HK-2 (cell line): ENCODE measurements around the gene RUNX2.

Experiments
- DNase-seq: peaks from one replicate; pipeline ENCODE4 v3.0.0-alpha.2; 2018; ENCODE audit not compliant: unreplicated experiment

The RUNX2 gene

DNA sequence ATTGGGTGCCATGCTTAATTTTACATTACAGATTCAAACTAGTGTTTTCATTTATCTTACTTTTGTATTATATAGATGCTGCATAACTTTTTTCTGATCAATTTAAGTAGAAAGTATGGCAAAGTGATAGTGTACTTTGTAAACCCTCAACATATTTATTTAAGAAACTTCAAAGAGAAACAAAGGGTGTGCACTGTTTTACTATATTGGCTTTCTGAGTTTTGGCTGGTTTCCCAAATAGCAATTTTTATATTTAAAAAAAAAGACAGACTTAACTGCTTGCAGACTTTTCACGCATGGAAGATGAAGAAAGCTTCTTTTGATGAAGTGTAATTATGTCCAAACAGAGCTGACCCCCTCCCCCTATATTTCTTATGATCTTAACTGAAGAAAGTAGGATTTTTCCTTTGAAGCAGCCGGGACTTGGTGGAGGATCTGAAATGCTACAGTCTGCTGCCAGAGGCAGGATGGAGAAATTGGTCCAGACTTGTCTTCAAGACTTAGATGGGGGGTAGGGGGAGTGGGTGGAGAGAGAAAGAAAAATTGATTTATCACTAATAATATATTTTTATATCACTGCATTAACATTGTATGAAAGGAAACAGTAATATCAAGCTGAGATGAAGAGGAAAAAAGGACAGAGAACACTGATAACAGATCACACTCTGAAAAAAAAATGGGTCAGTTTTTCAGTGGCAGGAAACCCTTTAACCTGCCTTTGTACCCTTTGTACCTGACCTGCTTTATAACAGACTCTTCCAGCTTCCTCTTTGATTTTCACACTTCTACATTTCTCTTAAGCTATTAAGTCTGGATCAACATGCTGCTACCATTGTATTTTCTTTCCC is 105.6 kb downstream of the RUNX2 start:
- DNase-seq = no peak

DNA sequence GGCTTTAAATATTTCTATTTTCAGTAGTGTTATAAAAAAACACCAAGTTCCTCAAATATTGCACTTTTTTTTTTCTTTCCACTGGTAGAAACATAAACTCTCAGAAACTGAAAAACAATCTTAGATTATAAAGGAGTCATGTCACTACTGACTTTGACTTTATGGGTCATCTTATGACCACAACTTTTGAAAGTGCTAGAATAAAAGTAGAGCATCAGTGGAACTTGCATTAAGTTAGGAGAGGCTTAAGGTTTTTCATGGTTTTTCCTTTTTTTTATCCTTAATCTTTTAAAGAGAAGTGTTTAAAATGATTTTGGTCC is 106.2 kb downstream of the RUNX2 start:
- no peak for DNase-seq

- no peak for DNase-seq
These were observed 108.7 kb downstream of the RUNX2 start for GRCh38 chr6:45436544-45437438.

DNA sequence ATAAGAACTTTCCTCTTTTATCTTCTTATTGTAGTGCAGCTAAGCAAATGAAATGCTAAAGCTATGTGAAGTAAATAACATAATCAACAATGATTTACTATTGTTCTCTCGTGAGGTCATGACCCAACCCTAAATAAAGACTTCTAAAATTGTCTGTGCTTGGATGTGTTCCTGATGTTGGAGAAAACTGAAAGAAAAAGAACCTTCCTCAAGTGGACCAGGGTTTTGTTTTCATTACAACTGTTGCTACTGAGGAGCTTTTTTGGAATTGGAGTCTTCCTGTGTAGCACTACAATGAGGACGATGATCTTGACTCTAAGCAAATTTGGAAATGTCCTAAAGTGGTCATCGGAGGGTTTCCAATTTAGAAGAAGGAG is 109.3 kb downstream of the RUNX2 start:
- no peak for DNase-seq

DNA sequence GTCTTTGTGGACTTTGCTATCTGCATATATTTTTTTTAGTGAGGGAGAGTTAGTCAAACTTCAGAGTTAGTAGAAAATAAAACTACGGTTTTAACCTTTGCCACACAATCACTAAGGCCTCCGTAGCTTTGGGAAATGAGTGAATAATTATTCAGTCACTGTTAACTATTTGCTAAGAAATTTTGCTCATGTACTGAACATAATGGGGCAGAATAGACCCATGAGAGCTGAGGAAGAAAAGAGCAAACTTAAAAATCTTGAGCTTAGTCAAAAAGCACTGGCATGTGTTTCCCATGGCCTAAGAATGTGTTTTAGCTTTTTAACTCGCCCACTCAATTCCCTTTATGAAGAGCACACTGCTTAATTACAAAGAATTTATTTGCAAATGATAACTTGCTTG is 110.0 kb downstream of the RUNX2 start:
- DNase-seq = no peak

DNA sequence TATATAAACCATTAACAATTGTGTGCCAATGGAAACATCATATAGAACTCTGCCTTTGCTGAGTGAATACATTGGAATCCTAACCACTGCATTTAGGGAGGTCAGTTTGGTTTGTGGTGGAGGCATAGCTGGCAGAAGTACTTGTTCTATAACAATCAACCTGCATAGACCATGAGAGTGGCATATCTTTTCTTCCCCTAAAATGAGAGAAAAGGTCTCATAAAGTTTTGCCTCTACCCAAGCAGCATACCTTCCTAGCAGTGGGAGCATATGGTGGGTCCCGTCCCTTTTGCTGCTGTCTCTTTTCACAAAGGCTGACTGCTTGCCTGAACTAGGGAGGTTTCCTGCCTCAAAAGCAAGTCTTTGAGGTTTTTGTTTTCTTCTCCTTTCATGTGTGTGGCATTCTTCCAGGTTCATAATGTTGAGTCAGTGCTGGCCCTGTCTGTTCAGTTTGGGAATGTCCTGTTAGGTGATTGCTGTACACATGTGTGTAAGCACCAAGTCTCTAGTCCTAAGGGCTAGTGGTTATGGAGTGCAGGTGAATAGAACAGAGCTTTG is 110.8 kb downstream of the RUNX2 start:
- peak; percentile 55 for DNase-seq

DNA sequence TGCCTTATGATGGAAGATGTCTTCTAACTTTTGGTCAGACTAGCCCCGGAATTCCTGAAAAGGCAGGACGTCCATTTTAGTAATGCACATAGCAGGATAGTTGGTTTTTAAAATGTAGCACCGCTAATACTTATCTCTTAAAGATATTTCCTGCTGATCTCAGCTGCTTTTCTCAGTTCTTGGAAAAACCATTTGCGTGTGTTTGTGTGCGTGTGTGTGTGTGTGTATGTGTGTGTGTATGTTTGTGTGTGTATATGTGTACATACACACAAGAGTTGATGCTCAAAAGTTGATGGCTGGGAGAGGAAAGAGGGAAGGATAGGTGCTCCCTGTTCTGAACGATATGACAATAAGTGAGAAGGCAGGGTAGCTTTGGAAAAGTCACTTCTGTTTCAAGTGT is 111.3 kb downstream of the RUNX2 start:
- no peak for DNase-seq

DNA sequence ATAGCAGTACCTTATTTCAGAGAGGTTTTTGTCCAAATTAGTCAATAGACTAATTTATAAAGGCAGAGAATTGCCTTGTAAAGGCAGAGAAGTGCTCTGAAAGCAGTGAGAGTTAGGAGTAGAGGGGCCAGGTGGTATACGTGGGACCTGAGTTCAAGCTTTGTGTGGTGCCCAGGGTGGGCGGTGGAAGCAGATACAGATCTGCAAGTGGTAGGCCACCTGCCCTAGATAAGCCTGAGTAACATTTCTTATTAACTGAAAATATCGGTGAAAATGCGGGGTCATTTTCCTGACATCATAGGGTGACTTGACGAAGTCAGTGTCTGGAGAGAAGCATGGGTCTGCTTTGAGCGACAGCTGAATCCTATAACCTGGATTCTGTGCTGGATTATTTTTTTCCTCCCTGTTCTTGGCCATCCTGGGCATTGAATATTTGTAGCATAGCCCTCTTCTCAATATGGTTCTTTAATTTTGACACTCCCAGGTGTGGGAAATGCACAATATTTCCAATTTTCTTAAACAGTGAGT is 111.8 kb downstream of the RUNX2 start:
- no peak for DNase-seq

GRCh38 chr6:45441851-45442453 is 113.8 kb downstream of the RUNX2 start:
- no peak for DNase-seq

DNA sequence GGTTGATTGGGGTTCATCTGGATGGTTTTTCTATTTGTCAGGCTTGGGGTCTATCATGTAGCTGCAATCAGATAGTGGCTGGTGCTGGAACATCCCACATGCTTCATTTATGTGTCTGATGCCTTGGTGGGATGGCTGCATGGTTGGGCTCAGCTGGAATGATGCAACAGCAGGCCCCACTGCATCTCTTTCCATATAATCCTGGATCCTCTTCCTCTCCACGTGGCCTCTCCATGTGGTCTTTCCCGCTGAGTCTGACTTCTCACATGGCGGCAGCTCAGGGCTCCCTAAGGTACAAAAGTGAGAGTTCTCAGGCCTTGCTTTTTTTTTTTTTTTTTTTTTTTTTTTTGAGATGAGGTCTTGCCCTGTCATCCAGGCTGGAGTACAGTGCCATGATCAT is 114.6 kb downstream of the RUNX2 start:
- DNase-seq = no peak

- no peak for DNase-seq
These were observed 117.2 kb downstream of the RUNX2 start for GRCh38 chr6:45445364-45445748.

DNA sequence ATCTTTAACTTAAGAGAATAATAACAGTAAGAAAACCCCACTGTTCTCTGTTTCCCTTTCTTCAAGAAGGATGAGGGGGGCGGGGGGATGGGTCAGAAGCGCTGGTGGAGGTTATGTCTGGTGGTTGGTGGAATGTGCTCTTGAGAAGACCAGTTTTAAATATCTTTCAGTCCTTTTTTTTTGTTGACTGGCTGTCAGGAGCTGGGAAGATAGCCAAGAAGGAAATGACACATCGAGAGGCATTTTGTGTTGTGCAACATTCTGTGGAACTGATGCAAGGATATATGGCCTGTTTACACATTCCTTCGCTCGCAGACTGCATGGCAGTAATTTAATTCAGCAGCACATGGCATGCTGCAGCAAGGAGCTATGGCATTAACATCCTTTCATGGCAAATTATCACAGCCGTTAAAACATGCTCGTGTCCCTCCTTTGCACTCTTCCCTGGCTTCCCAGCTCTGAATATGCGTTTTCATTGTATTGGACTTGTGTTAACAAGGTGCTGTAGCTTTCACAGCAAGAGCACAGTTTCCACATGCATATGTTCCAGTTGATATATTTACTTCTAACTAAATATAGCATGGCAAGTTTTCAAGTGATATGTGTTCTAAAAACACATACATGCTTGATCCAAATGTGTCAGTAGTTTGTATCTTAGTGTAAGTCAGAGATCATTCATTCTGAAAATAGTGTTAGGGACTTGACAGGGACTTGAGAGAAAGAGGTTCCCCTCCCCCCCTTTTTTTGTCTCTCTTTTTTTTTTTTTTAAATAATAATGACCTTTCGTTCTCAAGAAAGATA is 117.8 kb downstream of the RUNX2 start:
- DNase-seq = peak; percentile 79

- no peak for DNase-seq
These were observed 118.9 kb downstream of the RUNX2 start for GRCh38 chr6:45447005-45447404.

- DNase-seq = no peak
These were observed 119.6 kb downstream of the RUNX2 start for GRCh38 chr6:45447716-45448115.

DNA sequence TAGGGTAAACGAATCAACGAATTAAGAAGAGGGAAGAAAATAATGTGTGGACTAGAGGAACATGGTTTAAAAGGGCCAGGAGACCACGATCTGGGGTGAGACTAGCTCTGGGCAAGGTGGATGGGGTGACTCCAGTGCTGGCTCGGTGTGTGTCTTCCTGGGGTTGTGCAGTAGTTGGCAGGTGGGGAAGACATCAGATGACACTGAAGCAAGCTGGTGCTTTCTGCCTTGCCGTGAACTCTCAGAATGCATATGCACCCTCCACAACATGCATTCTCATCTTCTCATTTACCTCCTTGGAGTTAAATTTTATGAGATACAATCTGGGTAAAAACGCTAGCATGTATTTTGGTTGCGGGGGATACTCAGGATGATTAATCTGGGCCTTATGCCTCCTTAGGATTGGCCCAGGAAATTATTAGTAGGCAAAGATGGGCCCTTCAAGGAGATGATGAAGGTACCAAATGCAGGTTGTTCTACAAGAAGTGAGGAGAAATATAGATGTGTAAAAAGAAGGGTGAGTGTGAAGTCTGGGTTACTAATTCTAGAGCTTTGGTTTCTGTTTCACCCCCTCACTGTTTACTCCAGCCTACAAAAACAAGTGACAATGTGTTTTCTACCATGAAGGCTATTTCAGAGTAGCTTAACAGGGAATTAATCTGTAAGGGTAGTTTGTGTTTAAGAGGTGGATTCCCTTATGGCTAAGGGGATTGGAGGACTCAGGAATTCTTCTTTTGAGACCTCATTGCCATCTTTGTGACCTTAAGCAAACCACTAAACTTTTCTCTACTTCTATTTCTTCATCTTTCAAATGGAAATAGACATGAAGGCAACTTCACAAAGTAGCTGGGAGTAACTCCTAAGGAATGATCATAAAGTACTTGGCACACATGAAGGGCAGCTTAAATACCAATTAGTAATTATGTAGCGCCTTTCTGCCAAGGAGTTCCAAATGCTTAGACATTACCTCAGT is 120.6 kb downstream of the RUNX2 start:
- no peak for DNase-seq

DNA sequence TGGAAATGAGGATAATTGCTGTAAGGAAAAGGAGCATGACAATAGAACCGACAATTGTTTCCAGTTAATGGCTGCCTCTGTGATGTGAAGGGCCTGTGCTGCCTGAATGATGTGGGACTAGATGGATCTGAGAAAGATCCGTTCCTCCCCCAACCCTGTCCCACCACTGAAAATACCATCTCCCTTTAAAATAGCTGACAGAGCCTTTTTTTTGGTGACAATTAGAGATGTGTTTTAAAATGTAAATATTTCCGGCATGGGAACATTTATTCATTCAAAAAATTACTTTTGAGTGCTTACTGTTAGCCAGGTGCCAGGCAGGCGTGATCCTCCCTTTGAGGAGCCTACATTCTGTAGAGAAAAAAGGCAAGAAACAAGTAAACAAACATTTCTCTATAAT is 122.0 kb downstream of the RUNX2 start:
- no peak for DNase-seq

DNA sequence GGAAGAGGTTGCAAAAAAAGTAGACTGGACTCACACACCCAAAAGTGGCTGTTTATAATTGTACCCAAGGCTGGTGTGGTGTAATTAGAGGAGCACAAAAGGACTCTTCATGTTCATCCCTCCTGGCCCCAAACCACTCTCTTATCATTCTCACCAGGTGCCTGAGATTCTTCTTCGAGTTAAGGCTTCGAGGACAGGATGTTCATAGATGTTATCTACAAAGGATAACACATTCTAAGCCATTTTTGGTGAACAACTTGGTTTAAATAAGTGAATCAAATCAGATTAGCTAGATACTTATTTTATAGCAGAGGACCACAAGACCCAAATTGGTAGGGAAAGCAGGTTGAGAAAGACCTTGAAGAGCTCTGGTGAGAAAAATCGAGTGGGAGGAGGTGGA is 122.7 kb downstream of the RUNX2 start:
- DNase-seq = no peak

- no peak for DNase-seq
These were observed 126.1 kb downstream of the RUNX2 start for GRCh38 chr6:45454008-45454911.

DNA sequence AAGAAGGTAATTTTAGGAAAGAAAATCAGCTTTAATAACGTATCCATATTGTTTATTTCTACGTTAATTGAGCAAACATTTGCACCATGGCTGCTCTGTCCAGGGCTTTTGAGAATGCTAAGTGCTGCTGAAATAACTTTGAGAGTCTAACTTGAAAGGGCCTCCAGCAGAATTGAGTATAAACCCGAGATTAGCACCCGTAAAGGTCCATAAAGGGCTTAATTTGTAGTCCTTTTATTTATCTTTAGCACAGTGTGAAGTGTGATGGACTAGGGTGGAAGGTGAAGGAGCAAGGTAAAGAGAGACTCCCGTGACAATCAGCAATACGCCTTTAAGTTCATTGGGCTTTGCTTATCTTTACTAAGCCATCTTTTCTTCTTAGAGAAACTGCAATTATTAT is 127.3 kb downstream of the RUNX2 start:
- DNase-seq = no peak
